GM13977 (cell line): ENCODE measurements around the gene MTPN.

ENCODE experiments used
- DNase-seq: peaks from one replicate; pipeline ENCODE4 v3.0.0; 2012; ENCODE audit warnings: low spot score
- in situ Hi-C: fragments of 300-500 bp; cut with MboI; formaldehyde crosslinking; loops from one replicate; pipeline ENCODE4 v1.12.0; 2022; ENCODE audit warnings: low sequenced_read_pairs, low pct_unique_long_range_greater_than_20kb, mixed read lengths, inconsistent platforms; ENCODE audit not compliant: unreplicated experiment
- TF ChIP-seq, protein P1 (sequence below): IDR thresholded peaks from 2 replicates; pipeline ENCODE4 v1.5.1; 2012; ENCODE audit warnings: mild to moderate bottlenecking, control low read depth; ENCODE audit not compliant: insufficient read depth; ENCODE audit errors: extremely low read depth, missing control alignments

Gene MTPN

DNA sequence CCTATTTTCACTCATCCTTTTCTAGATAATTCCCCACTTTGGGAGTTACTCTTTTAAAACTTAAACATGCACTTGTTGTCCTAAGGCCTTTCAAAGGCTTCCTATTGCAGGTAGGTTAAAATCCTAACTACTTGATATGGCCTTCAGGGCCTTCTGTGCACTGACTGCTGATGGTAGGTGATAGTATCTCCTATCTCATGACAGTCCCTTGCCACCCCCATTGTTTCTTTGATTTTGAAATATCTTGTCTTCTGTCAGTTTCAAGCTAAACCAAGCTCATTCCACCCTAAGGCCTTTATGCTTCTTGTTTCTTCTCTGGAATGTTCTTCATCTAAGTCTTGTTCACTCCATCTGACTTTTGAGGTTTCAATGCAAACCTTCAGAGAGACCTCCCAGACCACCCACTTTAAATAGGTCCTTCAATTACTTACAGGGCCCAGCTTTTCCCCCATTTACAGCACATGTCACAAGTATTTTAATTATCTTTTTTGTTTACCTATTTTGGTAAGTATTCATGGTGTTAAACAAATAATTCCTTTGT is 2.4 kb upstream of the MTPN start:
- in situ Hi-C loops = no loop called here
- no peak for DNase-seq

DNA sequence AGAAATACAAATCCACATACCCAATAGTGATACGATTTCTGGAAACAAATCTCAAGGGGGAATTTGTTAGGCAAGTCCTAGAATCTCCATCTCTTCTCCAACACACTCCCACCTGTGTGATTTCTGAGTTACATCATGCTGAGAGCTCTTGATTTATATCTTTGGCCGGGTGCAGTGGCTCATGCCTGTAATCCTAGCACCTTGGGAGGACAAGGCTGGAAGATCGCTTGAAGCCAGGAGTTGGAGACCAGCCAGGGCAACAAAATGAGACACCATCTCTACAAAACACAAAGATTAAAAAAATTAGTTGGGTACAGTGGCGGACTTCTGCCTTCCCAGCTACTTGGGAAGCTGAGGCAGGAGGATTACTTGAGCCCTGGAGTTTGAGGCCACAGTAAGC is 1.5 kb upstream of the MTPN start:
- TF ChIP-seq, protein P1, sequence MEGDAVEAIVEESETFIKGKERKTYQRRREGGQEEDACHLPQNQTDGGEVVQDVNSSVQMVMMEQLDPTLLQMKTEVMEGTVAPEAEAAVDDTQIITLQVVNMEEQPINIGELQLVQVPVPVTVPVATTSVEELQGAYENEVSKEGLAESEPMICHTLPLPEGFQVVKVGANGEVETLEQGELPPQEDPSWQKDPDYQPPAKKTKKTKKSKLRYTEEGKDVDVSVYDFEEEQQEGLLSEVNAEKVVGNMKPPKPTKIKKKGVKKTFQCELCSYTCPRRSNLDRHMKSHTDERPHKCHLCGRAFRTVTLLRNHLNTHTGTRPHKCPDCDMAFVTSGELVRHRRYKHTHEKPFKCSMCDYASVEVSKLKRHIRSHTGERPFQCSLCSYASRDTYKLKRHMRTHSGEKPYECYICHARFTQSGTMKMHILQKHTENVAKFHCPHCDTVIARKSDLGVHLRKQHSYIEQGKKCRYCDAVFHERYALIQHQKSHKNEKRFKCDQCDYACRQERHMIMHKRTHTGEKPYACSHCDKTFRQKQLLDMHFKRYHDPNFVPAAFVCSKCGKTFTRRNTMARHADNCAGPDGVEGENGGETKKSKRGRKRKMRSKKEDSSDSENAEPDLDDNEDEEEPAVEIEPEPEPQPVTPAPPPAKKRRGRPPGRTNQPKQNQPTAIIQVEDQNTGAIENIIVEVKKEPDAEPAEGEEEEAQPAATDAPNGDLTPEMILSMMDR = no peak
- in situ Hi-C loops = no loop called here
- no peak for DNase-seq

More for the DNA sequence above, 2.4 kb upstream of the MTPN start:
- TF ChIP-seq, protein P1 = no peak

DNA sequence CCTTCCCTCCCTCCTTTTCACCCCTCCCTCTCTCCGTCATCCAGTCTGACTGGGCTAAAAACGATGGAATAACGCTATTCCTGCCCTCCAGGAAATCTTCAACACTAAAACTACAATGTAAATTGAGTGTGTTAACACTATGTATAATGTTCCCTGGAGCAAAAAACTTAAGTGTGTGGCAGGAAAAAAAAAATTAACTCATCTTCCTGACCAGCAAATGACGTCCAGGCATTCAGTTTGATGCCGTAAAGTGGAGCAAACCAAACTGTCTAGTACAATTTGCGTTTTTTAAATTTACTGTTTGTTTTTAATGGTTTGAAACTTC is 545 bp upstream of the MTPN start:
- in situ Hi-C loops = no loop called here
- TF ChIP-seq, protein P1 = no peak

DNA sequence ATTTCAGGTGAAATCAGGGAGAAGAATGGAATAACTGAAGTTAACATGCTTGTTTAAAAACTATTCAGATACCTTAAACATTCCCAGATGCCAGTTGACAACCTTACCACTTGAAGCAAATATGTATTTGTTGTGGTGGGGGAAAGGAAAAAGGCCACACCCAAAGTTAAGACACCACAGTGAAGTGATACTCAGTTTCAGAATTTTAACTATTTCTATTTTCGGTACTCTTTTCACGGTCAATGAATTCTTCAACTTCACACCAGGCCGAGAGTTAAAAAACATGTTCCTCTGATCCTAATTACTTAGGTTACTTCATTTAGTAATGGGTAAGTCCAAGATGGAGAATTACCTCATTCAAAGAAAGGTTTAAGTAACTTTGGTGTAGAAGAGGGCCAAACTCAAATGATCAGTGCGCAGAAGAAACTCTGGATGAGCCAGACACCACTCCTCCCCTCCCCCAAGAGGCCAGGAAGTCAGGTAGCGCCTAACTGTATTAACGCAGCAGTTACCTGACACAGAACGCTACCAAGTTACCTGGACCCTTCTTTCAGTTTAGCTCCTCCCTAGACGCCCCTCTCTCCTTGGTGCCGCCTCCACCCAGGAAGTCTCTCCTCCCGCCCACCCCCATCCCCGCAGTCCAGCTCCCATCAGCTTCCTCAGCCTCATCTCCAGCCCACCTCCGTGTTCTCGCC is 700 bp downstream of the MTPN start:
- TF ChIP-seq, protein P1 = no peak
- in situ Hi-C loops = no loop called here
- peak; percentile 21 for DNase-seq

More for the DNA sequence above, 545 bp upstream of the MTPN start:
- no peak for DNase-seq

DNA sequence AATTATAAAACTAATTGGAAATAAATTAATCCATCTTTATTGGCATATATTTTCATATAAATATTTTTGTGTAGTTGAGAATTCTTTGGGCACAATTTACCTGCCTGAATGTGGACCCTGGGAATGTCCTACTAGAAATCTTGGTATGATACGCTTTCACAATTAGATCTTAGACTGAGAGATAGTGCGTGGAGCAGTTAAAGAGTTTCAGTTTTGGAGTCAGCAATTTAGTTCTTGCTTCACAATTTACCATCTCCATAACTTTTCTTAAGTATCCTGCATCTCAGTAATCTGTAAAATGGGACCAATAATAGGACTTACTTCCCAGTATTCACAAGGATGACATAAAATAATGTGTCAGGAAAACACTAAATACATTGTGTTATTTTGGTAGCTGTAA is 2.0 kb downstream of the MTPN start:
- in situ Hi-C loops = no loop called here
- DNase-seq = no peak
- TF ChIP-seq, protein P1 = no peak

DNA sequence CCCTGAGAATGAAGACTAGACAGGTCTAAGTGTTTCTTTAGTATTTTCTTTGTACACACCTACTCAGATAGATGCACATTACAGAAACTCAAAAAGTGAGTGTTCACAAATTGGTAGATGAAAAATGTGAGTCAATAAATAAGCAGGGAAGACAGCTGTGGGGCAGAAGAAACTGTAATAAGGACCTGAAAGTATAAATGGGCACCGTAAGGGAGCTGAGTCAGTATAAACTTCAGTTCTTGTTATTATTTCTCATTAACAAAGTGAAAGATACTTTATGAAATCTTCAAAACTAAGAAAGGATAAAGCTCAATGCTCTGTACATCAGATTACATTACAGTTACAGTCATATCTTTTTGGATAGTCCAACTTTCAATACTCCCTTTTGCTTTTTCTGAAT is 2.5 kb downstream of the MTPN start:
- TF ChIP-seq, protein P1 = no peak
- in situ Hi-C loops = no loop called here
- DNase-seq = no peak
